HepG2 (cell line): ENCODE measurements around the gene EEF1AKMT3. TPM values are rescaled to one million over a fixed set of nuclear protein-coding genes. Genes with fewer than 3 reads are reported as not detected.

Source experiments
- AGO2 ChIP-seq: fragments of 200-400 bp; formaldehyde crosslinking; optimal IDR thresholded peaks from 2 replicates; pipeline ENCODE3; 2017; ENCODE audit warnings: mild to moderate bottlenecking, low read depth, low read length, moderate library complexity
- FOSL2 ChIP-seq: sonication (generic); formaldehyde crosslinking; IDR thresholded peaks from 2 replicates; pipeline ENCODE4 v1.4.0; 2020; ENCODE audit warnings: missing genetic modification reagents
- HNRNPK ChIP-seq: fragments of 200-400 bp; formaldehyde crosslinking; IDR thresholded peaks from 2 replicates; pipeline ENCODE4 v1.6.1; 2018; ENCODE audit warnings: low read length, low read depth, moderate library complexity, mild to moderate bottlenecking; ENCODE audit not compliant: poor library complexity, severe bottlenecking
- KLF12 ChIP-seq: sonication (generic); formaldehyde crosslinking; IDR thresholded peaks from 2 replicates; pipeline ENCODE4 v1.4.0; 2020; ENCODE audit warnings: missing genetic modification reagents, borderline replicate concordance
- KMT2A ChIP-seq: sonication (generic); formaldehyde crosslinking; IDR thresholded peaks from 2 replicates; pipeline ENCODE4 v1.4.0; 2020; ENCODE audit warnings: missing genetic modification reagents
- MED1 ChIP-seq: sonication (generic); formaldehyde crosslinking; IDR thresholded peaks from 2 replicates; pipeline ENCODE4 v1.4.0; 2020; ENCODE audit warnings: missing genetic modification reagents
- MED13 ChIP-seq: sonication (generic); formaldehyde crosslinking; IDR thresholded peaks from 2 replicates; pipeline ENCODE4 v1.5.0; 2020; ENCODE audit warnings: missing genetic modification reagents
- MZF1 ChIP-seq: sonication (generic); formaldehyde crosslinking; IDR thresholded peaks from 2 replicates; pipeline ENCODE4 v1.8.1; 2023; ENCODE audit warnings: mild to moderate bottlenecking, missing genetic modification reagents, borderline replicate concordance
- RBAK ChIP-seq: sonication (generic); formaldehyde crosslinking; IDR thresholded peaks from 2 replicates; pipeline ENCODE4 v1.5.1; 2020; ENCODE audit warnings: mild to moderate bottlenecking, missing genetic modification reagents
- RBFOX2 ChIP-seq: fragments of 200-400 bp; formaldehyde crosslinking; IDR thresholded peaks from 2 replicates; pipeline ENCODE4 v1.6.1; 2017; ENCODE audit warnings: low read depth, mild to moderate bottlenecking, low read length
- RFX1 ChIP-seq: fragments of 450-650 bp; IDR thresholded peaks from 2 replicates; pipeline ENCODE4 v1.6.1; 2017
- RORA ChIP-seq: sonication (generic); formaldehyde crosslinking; IDR thresholded peaks from 2 replicates; pipeline ENCODE4 v1.5.0; 2020; ENCODE audit warnings: mild to moderate bottlenecking, missing genetic modification reagents, moderate library complexity
- TGIF2 ChIP-seq: IDR thresholded peaks from 2 replicates; pipeline ENCODE4 v1.6.1; 2016; ENCODE audit warnings: control low read depth, missing compliant biosample characterization
- ZFP62 ChIP-seq: sonication (generic); formaldehyde crosslinking; IDR thresholded peaks from 2 replicates; pipeline ENCODE4 v1.4.0; 2020; ENCODE audit warnings: missing genetic modification reagents
- ZKSCAN5 ChIP-seq: sonication (generic); formaldehyde crosslinking; IDR thresholded peaks from 2 replicates; pipeline ENCODE4 v1.5.1; 2020; ENCODE audit warnings: mild to moderate bottlenecking, missing genetic modification reagents
- ZNF317 ChIP-seq: sonication (generic); formaldehyde crosslinking; IDR thresholded peaks from 2 replicates; pipeline ENCODE4 v1.5.0; 2020; ENCODE audit warnings: mild to moderate bottlenecking, missing genetic modification reagents
- ZNF614 ChIP-seq: IDR thresholded peaks from 2 replicates; pipeline ENCODE4 v1.6.1; 2018; ENCODE audit warnings: missing biosample characterization, missing genetic modification reagents, inconsistent platforms, borderline replicate concordance
- polyA plus RNA-seq, 8 experiments: library from polyadenylated mRNA; depleted of rRNA in 3 of 8; stranded (reverse) in 7 of 8; unstranded in 1 of 8; fragments of >200 nt; fragmentation: Illumina TruSeq in 4 of 8; extraction: Trizol in 4 of 8; gene quantifications; 2 replicates each; pipeline versions ENCODE4 v1.2.1 to v1.2.3, GENCODE V29; 2011 to 2016; ENCODE audit warnings: low read depth in 4 of 8, missing spikeins in 1 of 8, mixed read lengths in 1 of 8; ENCODE audit not compliant: insufficient read depth in 1 of 8
- total RNA-seq, 5 experiments: library from RNA; depleted of rRNA; stranded (reverse); fragments of >200 nt; fragmentation: Illumina TruSeq; extraction: Trizol; gene quantifications; 2 replicates each; pipeline ENCODE4 v1.2.3, GENCODE V29; 2016; ENCODE audit warnings: low read depth in 1 of 5
- TF ChIP-seq, protein P1 (sequence below): sonication (generic); formaldehyde crosslinking; IDR thresholded peaks from 2 replicates; pipeline ENCODE4 v1.5.1; 2020; ENCODE audit warnings: missing genetic modification reagents, mild to moderate bottlenecking, borderline replicate concordance
- TF ChIP-seq, protein P2 (sequence below): sonication (generic); formaldehyde crosslinking; IDR thresholded peaks from 2 replicates; pipeline ENCODE4 v1.4.0; 2020; ENCODE audit warnings: missing genetic modification reagents
- TF ChIP-seq, protein P3 (sequence below): sonication (generic); formaldehyde crosslinking; IDR thresholded peaks from 2 replicates; pipeline ENCODE4 v1.5.0; 2020; ENCODE audit warnings: mild to moderate bottlenecking, missing genetic modification reagents

EEF1AKMT3 gene
- total and polyA plus RNA-seq, 2 of the 13 experiments (the other 11 are each of a cell fraction or from before 2014, with no cell fraction given) = 4.7 to 11.4 TPM

DNA sequence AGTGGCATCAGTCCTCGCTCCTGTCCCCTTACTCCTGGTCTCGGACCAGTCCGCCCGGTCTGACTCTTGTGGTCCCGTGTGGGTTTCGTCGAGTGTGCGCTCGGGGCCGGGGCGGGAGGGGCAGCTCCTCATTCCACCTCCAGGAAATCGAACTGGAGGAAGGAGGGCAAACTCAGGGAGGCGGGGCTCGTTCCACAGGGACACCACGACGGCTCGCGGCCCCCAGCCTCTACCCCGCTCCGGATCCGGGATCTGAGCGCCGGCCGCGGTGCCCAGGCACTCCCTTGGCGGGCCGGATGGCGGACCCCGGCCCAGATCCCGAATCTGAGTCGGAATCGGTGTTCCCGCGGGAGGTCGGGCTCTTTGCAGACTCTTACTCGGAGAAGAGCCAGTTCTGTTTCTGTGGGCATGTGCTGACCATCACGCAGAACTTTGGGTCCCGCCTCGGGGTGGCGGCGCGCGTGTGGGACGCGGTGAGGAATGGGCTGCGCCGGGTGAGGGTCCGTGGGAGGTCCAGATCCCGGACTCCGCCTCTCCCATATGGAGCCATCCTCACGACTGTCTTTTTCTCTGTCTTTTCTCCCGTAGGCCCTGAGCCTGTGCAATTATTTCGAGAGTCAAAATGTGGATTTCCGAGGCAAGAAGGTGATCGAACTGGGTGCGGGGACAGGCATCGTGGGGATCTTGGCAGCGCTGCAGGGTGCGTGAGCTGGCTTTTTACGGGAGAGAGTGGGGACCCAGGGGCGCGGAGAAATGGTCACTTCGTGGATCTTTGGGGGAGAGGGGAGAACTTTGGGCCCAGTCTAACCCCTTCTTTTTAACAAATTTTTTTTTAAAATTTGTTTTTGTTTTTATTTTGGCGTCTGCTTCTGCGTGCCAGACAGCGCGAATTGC is at the start of gene EEF1AKMT3 (continued):
- TF ChIP-seq RBAK (0 out of 2 replicates have a peak, but pooled peaks have one; percentile 37), MZF1 (CRISPR knock-in tag) (0 out of 2 replicates have a peak, but pooled peaks have one; percentile 91), MED13 (CRISPR knock-in tag) (peak; percentile 34; the same call in 1 of the 2 replicates), TGIF2 (CRISPR knock-in tag) (0 out of 2 replicates have a peak, but pooled peaks have one; percentile 45), AGO2 (peak; percentile 38), MED1 (CRISPR knock-in tag) (peak; percentile 25; the same call in 1 of the 2 replicates), ZKSCAN5 (CRISPR knock-in tag) (0 out of 2 replicates have a peak, but pooled peaks have one; percentile 18), RBFOX2 (peak; percentile 69), KMT2A (CRISPR knock-in tag) (0 out of 2 replicates have a peak, but pooled peaks have one; percentile 6), KLF12 (CRISPR knock-in tag) (0 out of 2 replicates have a peak, but pooled peaks have one; percentile 59), RFX1 (no peak), FOSL2 (CRISPR knock-in tag) (0 out of 2 replicates have a peak, but pooled peaks have one; percentile 2), HNRNPK (no peak), ZFP62 (CRISPR knock-in tag) (no peak), ZNF317 (CRISPR knock-in tag) (peak; percentile 50; the same call in 1 of the 2 replicates), ZNF614 (CRISPR knock-in tag) (0 out of 2 replicates have a peak, but pooled peaks have one; percentile 5), RORA (CRISPR knock-in tag) (0 out of 2 replicates have a peak, but pooled peaks have one; percentile 13)
- TF ChIP-seq, protein P1, sequence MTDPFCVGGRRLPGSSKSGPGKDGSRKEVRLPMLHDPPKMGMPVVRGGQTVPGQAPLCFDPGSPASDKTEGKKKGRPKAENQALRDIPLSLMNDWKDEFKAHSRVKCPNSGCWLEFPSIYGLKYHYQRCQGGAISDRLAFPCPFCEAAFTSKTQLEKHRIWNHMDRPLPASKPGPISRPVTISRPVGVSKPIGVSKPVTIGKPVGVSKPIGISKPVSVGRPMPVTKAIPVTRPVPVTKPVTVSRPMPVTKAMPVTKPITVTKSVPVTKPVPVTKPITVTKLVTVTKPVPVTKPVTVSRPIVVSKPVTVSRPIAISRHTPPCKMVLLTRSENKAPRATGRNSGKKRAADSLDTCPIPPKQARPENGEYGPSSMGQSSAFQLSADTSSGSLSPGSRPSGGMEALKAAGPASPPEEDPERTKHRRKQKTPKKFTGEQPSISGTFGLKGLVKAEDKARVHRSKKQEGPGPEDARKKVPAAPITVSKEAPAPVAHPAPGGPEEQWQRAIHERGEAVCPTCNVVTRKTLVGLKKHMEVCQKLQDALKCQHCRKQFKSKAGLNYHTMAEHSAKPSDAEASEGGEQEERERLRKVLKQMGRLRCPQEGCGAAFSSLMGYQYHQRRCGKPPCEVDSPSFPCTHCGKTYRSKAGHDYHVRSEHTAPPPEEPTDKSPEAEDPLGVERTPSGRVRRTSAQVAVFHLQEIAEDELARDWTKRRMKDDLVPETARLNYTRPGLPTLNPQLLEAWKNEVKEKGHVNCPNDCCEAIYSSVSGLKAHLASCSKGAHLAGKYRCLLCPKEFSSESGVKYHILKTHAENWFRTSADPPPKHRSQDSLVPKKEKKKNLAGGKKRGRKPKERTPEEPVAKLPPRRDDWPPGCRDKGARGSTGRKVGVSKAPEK = no peak
- TF ChIP-seq, protein P2, sequence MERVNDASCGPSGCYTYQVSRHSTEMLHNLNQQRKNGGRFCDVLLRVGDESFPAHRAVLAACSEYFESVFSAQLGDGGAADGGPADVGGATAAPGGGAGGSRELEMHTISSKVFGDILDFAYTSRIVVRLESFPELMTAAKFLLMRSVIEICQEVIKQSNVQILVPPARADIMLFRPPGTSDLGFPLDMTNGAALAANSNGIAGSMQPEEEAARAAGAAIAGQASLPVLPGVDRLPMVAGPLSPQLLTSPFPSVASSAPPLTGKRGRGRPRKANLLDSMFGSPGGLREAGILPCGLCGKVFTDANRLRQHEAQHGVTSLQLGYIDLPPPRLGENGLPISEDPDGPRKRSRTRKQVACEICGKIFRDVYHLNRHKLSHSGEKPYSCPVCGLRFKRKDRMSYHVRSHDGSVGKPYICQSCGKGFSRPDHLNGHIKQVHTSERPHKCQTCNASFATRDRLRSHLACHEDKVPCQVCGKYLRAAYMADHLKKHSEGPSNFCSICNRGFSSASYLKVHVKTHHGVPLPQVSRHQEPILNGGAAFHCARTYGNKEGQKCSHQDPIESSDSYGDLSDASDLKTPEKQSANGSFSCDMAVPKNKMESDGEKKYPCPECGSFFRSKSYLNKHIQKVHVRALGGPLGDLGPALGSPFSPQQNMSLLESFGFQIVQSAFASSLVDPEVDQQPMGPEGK (CRISPR knock-in tag) = peak; percentile 46
- TF ChIP-seq, protein P3, sequence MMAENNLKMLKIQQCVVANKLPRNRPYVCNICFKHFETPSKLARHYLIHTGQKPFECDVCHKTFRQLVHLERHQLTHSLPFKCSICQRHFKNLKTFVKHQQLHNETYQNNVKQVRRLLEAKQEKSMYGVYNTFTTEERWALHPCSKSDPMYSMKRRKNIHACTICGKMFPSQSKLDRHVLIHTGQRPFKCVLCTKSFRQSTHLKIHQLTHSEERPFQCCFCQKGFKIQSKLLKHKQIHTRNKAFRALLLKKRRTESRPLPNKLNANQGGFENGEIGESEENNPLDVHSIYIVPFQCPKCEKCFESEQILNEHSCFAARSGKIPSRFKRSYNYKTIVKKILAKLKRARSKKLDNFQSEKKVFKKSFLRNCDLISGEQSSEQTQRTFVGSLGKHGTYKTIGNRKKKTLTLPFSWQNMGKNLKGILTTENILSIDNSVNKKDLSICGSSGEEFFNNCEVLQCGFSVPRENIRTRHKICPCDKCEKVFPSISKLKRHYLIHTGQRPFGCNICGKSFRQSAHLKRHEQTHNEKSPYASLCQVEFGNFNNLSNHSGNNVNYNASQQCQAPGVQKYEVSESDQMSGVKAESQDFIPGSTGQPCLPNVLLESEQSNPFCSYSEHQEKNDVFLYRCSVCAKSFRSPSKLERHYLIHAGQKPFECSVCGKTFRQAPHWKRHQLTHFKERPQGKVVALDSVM (CRISPR knock-in tag) = peak; percentile 87
